Cerebellar nuclear complex (tissue), 1 donor: Measurements from ENCODE around the gene PPP2R2D.
"Not testable (repeated sequence)": the region's sequence is repeated elsewhere in the genome, so short reads cannot be mapped to it uniquely, and the experiment has no call there.

Experiments
- DNase-seq, 2 experiments: peaks; one replicate each; lab custom pipeline; 2025; lab: John Stamatoyannopoulos, UW

The PPP2R2D gene

GRCh38 chr10:131975796-131976195, 75.0 kb downstream of the PPP2R2D start:
- no peak for DNase-seq

DNA sequence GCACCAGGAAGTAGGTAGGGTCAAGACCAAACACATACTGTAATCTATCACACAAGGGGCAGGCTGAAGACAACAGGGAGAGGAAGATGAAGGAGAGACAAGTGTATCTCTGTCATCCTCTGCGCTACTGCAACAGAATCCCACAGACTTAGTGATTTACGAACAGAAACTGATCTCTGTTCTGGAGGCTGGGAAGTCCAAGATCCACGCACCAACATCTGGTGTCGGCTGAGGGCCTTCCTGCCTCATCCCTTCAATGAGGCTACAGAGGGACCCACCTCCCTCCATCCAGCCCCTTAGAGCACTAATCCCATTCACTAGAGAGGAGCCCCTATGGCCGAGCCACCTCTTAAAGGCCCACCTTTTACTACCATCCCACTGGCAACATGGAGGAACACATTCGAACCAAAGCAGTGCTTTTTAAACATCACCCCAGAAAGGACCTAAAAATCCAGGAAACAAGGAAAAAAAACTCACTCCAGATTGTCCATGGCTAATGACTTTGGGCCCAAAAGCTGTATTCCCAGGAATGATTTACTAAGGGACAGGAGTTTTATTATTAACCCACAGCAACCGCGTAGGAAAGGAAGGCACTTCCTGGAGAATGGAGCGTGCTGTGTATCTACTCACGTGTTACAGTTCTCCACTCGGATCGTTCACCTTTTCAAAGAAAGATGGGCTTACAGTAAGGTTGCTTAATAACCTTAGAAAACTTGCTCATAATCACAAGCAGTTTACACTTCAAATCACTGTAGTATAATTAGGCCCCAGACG, 76.7 kb downstream of the PPP2R2D start:
- DNase-seq = no peak

DNA sequence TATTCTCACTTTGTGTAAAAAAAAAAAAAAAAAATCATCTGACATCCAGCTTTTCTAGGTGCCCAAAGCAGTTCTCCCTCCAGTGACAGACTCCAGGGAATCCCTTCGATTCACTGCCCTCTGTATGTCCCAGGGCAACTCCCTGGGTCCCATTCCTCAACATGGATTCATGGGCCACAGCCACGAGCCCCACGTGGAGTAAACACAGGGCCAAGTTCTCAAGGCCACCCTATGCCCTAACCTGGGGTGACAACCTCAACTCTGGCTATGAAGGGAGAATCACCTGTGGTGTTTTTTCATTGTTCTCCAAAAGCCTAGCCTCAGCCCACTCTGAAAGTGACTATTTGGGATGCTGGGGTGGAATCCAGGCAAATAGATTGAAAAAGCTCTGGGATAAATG, 77.6 kb downstream of the PPP2R2D start:
- DNase-seq = no peak

DNA sequence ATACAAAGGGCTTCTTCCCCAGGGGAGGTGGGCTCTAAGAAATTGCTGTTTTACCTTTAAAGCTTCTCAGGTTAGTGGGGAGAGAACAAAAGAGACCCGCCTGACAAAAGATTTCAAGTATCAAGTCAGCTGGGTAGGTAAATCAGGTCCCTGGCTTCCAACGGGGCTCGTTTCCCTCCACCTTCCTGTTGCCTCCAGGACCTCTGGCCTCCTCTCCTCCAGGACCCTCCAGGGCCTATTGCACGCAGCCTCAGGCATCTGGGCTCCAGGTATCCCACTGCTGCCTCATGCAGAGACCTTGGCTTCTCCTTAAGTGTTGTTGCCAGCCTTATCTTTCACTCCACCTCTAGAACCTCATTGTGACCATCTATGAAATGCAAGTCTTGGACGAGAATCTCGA, 78.0 kb downstream of the PPP2R2D start:
- DNase-seq = no peak

GRCh38 chr10:131979336-131979735, 78.5 kb downstream of the PPP2R2D start:
- DNase-seq = no peak

DNA sequence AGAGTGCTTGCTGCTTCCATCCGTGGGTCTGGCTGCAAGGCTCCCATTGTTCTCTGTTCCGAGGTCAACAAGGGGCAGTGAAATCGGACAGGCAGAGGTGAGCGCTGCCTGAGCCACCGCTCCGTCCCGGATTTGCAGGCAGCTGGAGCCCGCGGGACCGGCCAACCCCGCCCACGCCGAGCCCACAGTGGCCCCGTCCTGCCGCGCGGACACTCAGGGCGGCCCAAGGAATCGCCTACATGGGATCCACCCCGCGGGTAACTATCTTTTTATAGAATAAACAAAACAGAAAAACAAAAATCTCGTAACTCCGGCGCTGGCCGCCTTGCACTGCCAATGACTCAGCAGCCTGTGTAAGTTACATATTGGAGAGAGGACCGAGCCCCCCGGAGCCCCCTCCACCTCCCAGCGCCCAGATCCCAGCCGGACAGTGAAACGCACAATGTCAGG, 79.0 kb downstream of the PPP2R2D start:
- DNase-seq = no peak

DNA sequence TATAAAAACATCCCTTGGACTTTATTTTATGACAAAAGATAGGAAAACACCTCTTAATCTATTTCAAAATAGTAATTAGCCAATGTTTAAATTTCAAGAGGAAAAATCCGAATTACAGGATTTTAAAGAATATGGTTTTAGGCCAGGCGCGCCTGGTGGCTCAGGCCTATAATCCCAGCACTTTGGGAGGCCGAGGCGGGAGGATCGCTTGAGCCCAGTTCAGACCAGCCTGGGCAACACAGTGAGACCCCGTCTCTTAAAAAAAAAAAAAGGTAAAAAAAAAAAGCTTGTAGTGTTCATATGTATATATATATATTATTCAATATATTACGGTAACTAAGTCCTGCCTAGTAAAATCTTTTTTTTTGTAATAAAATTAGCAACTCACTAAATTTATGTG, 79.5 kb downstream of the PPP2R2D start:
- DNase-seq = no peak

- DNase-seq = no peak
Observed at GRCh38 chr10:131980761-131981428, 80.1 kb downstream of the PPP2R2D start.

GRCh38 chr10:131981429-131982184, 80.8 kb downstream of the PPP2R2D start, which contains the start of gene BNIP3:
TSS of gene BNIP3 (minus strand) at chr10:131981923. CDS start at chr10:131981806, 117 bp downstream.
- peak; percentile 40 to 78 for DNase-seq

DNA sequence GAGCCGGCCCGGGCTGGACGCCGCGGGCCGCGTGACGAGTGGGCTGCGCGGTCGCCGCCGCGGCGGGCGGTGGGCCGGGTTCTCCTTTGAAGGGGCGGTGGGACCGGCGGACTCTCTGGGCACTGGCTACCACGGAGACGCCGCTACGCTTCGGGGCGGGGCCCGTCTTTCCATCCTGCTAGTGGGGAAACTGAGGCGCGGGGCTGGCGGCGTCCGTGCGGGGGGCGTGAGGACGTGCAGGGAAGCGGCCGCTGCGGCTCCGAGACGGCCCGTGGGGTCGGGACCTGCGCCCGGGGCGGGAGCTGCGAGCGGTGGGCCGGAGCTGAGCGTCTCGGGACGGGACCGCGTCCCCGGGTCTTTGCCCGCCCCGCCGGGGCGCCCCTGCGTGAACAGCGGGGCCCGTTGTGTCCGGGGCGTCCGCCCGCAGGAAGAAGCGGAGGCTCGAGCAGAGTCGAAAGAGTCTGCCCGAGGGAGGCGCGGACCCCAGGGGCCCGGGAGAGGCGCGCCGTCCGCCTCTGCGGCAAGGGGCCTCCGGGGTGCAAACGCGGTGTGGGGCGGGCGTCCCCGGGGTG, 81.5 kb downstream of the PPP2R2D start:
- no peak for DNase-seq

DNA sequence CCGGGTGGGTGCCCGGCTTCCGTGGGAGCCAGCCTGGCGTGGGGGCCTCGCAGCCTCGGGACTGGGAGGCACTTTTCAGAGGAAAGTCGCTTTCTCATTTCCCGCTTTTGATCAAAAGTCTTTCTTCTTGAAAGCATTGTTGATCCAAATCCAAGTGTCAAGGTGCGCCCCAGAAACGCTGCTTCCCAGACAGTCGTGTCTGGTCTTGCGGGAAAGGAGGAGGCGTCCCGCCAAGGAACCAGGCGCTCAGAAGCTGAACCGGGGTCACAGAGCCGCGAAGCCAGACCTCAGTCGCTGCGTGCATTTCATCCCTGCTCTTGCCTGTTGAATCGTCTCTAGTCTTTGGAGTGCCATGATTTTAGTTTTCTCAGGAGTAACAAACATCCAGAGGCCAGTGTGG, 82.0 kb downstream of the PPP2R2D start:
- DNase-seq = no peak

DNA sequence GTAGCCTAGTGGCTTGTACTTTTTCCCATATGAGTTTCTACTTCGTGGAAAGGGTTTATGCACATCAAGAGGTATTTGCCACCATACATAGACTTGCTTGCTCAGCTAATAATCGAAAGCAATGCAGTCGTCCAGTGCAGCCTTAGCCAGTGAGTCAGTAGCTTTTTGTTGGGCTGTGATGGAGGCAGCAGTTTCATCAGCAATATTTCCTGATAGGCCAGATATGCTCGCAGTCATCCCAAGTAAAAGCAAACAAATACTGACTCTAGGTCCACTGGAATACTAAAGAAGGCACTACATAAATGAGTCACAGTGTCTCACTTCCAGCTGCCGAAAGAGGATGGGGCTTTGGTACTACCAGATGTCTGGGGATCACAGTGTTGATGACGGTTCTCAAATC, 83.0 kb downstream of the PPP2R2D start:
- no peak for DNase-seq

GRCh38 chr10:131986851-131987250, 86.0 kb downstream of the PPP2R2D start:
- DNase-seq = not testable (repeated sequence)

GRCh38 chr10:131987301-131987700, 86.5 kb downstream of the PPP2R2D start:
- DNase-seq = not testable (repeated sequence)

DNA sequence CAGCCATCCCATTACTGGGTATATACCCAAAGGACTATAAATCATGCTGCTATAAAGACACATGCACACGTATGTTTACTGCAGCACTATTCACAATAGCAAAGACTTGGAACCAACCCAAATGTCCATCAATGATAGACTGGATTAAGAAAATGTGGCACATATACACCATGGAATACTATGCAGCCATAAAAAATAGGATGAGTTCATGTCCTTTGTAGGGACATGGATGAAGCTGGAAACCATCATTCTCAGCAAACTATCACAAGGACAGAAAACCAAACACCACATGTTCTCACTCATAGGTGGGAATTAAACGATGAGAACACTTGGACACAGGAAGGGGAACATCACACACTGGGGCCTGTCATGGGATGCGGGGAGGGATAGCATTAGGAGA, 87.0 kb downstream of the PPP2R2D start:
- DNase-seq = not testable (repeated sequence)

DNA sequence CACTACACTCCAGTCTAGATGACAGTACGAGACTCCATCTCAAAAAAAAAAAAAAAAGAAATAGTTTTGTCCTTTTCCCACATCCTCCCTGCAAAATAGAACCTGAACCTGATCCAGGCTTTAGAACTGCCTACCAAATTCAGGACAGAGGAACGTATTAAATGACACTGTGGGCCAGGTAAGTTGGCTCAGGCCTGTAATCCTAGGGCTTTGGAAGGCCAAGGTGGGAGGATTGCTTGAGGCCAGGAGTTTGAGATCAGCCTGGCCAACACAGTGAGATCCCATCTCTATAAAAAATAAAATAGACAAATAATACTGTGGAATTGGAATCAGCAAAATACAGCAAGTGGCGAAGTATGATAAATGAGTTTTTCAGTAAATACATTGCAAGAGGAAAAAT, 90.9 kb downstream of the PPP2R2D start:
- no peak for DNase-seq

- DNase-seq = no peak
Observed at GRCh38 chr10:131993275-131993674, 92.5 kb downstream of the PPP2R2D start.

GRCh38 chr10:131994435-131994834, 93.6 kb downstream of the PPP2R2D start:
- no peak for DNase-seq

- no peak for DNase-seq
Observed at GRCh38 chr10:131996466-131997365, 95.9 kb downstream of the PPP2R2D start.

DNA sequence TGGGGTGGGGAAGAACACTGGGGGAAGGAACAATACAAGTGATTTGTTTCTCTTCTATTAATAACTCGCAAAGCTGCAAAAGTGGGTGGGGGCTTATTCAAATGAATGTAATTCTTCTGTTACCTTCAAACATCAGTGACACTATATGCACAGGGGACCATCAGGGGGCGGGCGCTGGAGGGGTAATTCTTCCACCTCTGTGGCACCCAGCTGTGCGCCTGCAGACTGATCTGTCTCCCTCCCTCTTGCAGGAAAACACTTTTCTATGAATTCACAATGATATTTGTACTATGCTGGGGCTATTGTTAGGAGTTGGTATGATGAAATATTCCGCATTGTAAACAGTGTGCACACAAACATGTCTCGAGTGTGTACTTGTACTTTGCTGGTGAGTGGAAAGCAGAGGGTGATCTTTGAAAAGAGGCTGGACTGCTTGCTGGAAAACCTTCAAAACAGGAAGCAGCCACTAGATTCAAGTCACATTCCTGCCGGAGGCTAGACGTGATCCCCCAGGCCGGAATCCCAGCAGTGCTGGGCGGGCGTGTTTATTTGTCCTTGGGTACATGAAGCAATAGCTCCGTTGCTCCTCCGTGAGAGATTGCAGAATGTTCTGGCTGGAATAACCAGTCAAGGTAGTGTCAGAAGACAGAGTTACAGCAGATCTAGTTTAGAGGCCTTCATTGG, 96.7 kb downstream of the PPP2R2D start:
- no peak for DNase-seq
